Measurements from ENCODE around the gene TMEM184B. TPM values are rescaled to one million over a fixed set of nuclear protein-coding genes. Genes with fewer than 3 reads are reported as not detected.

Gene TMEM184B
- total and polyA plus RNA-seq, 2 experiments from 2014 or later = 42.2 to 95.1 TPM

- Histone ChIP-seq H3K27me3 (ENCODE audit: insufficient read depth) (no peaks in the 10 kb centered on the region), H3K79me2 (replicated peaks; ENCODE audit: insufficient read depth) (no peaks in the 10 kb centered on the region), H3K4me1 (ENCODE audit: insufficient read depth) (no peaks in the 10 kb centered on the region), H3K4me2 (no peak overlapping the region), H3K36me3 (ENCODE audit: insufficient read depth) (peaks cover 5% of the 10 kb centered on the region; the same call in 1 of the 2 replicates), H3K4me3 (no peak overlapping the region), H2AFZ (no peak overlapping the region), H3K27ac (ENCODE audit: low read depth) (0 out of 2 replicates have a peak overlapping the region, but pooled peaks have one; percentile 19), H4K20me1 (replicated peaks; ENCODE audit: insufficient read depth) (peaks cover 9% of the 10 kb centered on the region), H3K9me2 (ENCODE audit: insufficient read depth) (no peaks in the 10 kb centered on the region), H3F3A (replicated peaks; ENCODE audit: low read depth) (no peaks in the 10 kb centered on the region)
- no peak overlapping the region for H3K27ac Mint-ChIP-seq
- ATAC-seq (no peak), DNase-seq (ENCODE audit: low spot score) (no peak)
- TF ChIP-seq ZNF114 (CRISPR knock-in tag; IDR thresholded peaks at IDR 0.05) (no peak), STAT1 (IDR thresholded peaks at IDR 0.05; ENCODE audit: unreplicated experiment) (no peak)
- TF ChIP-seq, protein P1, sequence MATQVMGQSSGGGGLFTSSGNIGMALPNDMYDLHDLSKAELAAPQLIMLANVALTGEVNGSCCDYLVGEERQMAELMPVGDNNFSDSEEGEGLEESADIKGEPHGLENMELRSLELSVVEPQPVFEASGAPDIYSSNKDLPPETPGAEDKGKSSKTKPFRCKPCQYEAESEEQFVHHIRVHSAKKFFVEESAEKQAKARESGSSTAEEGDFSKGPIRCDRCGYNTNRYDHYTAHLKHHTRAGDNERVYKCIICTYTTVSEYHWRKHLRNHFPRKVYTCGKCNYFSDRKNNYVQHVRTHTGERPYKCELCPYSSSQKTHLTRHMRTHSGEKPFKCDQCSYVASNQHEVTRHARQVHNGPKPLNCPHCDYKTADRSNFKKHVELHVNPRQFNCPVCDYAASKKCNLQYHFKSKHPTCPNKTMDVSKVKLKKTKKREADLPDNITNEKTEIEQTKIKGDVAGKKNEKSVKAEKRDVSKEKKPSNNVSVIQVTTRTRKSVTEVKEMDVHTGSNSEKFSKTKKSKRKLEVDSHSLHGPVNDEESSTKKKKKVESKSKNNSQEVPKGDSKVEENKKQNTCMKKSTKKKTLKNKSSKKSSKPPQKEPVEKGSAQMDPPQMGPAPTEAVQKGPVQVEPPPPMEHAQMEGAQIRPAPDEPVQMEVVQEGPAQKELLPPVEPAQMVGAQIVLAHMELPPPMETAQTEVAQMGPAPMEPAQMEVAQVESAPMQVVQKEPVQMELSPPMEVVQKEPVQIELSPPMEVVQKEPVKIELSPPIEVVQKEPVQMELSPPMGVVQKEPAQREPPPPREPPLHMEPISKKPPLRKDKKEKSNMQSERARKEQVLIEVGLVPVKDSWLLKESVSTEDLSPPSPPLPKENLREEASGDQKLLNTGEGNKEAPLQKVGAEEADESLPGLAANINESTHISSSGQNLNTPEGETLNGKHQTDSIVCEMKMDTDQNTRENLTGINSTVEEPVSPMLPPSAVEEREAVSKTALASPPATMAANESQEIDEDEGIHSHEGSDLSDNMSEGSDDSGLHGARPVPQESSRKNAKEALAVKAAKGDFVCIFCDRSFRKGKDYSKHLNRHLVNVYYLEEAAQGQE (IDR thresholded peaks at IDR 0.05; ENCODE audit: unreplicated experiment) = no peak
- TF ChIP-seq, protein P2, sequence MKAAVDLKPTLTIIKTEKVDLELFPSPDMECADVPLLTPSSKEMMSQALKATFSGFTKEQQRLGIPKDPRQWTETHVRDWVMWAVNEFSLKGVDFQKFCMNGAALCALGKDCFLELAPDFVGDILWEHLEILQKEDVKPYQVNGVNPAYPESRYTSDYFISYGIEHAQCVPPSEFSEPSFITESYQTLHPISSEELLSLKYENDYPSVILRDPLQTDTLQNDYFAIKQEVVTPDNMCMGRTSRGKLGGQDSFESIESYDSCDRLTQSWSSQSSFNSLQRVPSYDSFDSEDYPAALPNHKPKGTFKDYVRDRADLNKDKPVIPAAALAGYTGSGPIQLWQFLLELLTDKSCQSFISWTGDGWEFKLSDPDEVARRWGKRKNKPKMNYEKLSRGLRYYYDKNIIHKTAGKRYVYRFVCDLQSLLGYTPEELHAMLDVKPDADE (IDR thresholded peaks at IDR 0.05) = no peak
- no peak overlapping the region for H3K4me3 Mint-ChIP-seq
- no peaks in the 10 kb centered on the region for H3K4me1 Mint-ChIP-seq
- no peaks in the 10 kb centered on the region; the same call in 2 of the 3 replicates for H3K9me3 Mint-ChIP-seq
- H3K36me3 Mint-ChIP-seq (ENCODE audit: low read depth) = peaks cover 27% of the 10 kb centered on the region
- H3K27me3 Mint-ChIP-seq (ENCODE audit: insufficient read depth, low read depth, poor library complexity) = peaks cover 6% of the 10 kb centered on the region
Measured at GRCh38 chr22:38228326-38228872, 44.4 kb downstream of the TMEM184B start.

- 0 out of 2 replicates have a peak, but pooled peaks cover 2% of the 10 kb centered on the region for H3K36me3 ChIP-seq (ENCODE audit: insufficient read depth)
- no peaks in the 10 kb centered on the region for H3F3A ChIP-seq (replicated peaks; ENCODE audit: low read depth)
- no peaks in the 10 kb centered on the region for H3K27me3 ChIP-seq (ENCODE audit: insufficient read depth)
- H3K9me3 Mint-ChIP-seq = no peaks in the 10 kb centered on the region; the same call in 2 of the 3 replicates
- H3K36me3 Mint-ChIP-seq (ENCODE audit: low read depth) = peaks cover 25% of the 10 kb centered on the region
- no peaks in the 10 kb centered on the region for H3K4me1 ChIP-seq (ENCODE audit: insufficient read depth)
- ATAC-seq (no peak), DNase-seq (ENCODE audit: low spot score) (no peak)
- no peaks in the 10 kb centered on the region for H3K9me2 ChIP-seq (ENCODE audit: insufficient read depth)
- no peak overlapping the region for H2AFZ ChIP-seq
- H3K27ac Mint-ChIP-seq = no peak overlapping the region
- H3K79me2 ChIP-seq (replicated peaks; ENCODE audit: insufficient read depth) = no peaks in the 10 kb centered on the region
- no peak overlapping the region for H3K4me2 ChIP-seq
- no peak overlapping the region for H3K4me3 Mint-ChIP-seq
- no peak overlapping the region for H3K4me3 ChIP-seq
- peaks cover 5% of the 10 kb centered on the region for H3K27me3 Mint-ChIP-seq (ENCODE audit: insufficient read depth, low read depth, poor library complexity)
- no peak overlapping the region for H3K27ac ChIP-seq (ENCODE audit: low read depth)
- peaks cover 5% of the 10 kb centered on the region; the same call in 1 of the 3 replicates for H3K4me1 Mint-ChIP-seq
- peaks cover 7% of the 10 kb centered on the region; the same call in 1 of the 2 replicates for H4K20me1 ChIP-seq (replicated peaks; ENCODE audit: insufficient read depth)
- no peak for TF ChIP-seq EZH2 (IDR thresholded peaks at IDR 0.05; ENCODE audit: low read depth, unreplicated experiment)
- no peak for TF ChIP-seq CTCF (conservative IDR thresholded peaks at IDR 0.05; ENCODE audit: low read depth in 2 of 2)
- no peak for TF ChIP-seq POLR2AphosphoS5 (IDR thresholded peaks at IDR 0.05; ENCODE audit: low read depth)
- TF ChIP-seq NANOG (IDR thresholded peaks at IDR 0.05; ENCODE audit: borderline replicate concordance) = no peak
- TF ChIP-seq, protein P2 (IDR thresholded peaks at IDR 0.05) = no peak
- TF ChIP-seq ZNF331 (CRISPR knock-in tag; IDR thresholded peaks at IDR 0.05; ENCODE audit: low read depth) = no peak
- no peak for TF ChIP-seq EZH2phosphoT487 (IDR thresholded peaks at IDR 0.05; ENCODE audit: unreplicated experiment)
Measured at GRCh38 chr22:38226853-38227649, 45.8 kb downstream of the TMEM184B start.

Measured in GM23338 (cell line).